ENCODE results near the gene DMXL1. TPM values are rescaled to one million over a fixed set of nuclear protein-coding genes. Genes with fewer than 3 reads are reported as not detected.
A peak's percentile ranks its signal among the peaks of the same experiment; 100 is the strongest.
"Not testable (repeated sequence)": the region's sequence is repeated elsewhere in the genome, so short reads cannot be mapped to it uniquely, and the experiment has no call there.

Gene DMXL1
- total and polyA plus RNA-seq, 4 experiments from 2014 or later, result 10.3 to 37.9 (median 23.5) TPM

DNA sequence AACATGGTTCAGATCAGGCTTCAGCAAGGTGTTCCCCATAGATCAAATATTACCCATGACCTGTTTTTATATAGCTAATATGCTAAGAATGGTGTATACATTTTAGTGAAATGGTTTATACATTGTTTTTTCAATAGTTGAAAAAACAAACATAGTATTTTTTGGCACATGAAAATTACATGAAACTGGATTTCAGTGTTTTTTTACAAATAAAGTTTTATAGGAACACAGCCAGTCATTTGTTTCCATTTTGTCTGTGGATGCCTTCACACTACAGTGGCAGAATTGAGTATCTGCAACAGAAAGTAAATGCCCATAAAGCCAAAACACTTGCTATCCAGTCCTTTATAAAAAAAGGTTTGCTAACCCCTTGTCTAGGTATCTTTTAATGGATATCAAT is 150.4 kb downstream of the DMXL1 start:
- no peaks in the 10 kb centered on the region for H3K9me3 Mint-ChIP-seq
- no peak overlapping the region for H3K4me3 Mint-ChIP-seq
- no peaks in the 10 kb centered on the region for H3K27me3 Mint-ChIP-seq
- H3K4me1 Mint-ChIP-seq, result peaks cover 0 to 1% (median 0%) of the 10 kb centered on the region in 4 donors
- no peak overlapping the region for H3K4me3 ChIP-seq (ENCODE audit: low read length in 2 of 2)
- H3K36me3 Mint-ChIP-seq, result peaks cover 26% of the 10 kb centered on the region in 2 donors
- H3K36me3 ChIP-seq (ENCODE audit: insufficient read depth, low read length), result no peaks in the 10 kb centered on the region
- no peaks in the 10 kb centered on the region for H3K9me3 ChIP-seq (ENCODE audit: control insufficient read depth in 1 of 2, low read length in 2 of 2)
- no peaks in the 10 kb centered on the region for H3K27me3 ChIP-seq (ENCODE audit: insufficient read depth, low read length)
- no peak for DNase-seq
- ChIA-PET POLR2A (ENCODE audit: partially characterized antibody) (interaction anchor here (0.6 kb wide), 1 partner anchor 352 kb away, joined by 4 read pairs; no protein-coding TSS in a partner anchor), CTCF (ENCODE audit: partially characterized antibody) (interaction anchor here (0.9 to 1.4 kb wide), 2 partner anchors 18 to 192 kb away, joined by 3 to 4 read pairs; no protein-coding TSS in a partner anchor)
- intact Hi-C loops (cut with micrococcal nuclease), result no loop called here
- no peak overlapping the region for H3K27ac Mint-ChIP-seq
- no peaks in the 10 kb centered on the region for H3K4me1 ChIP-seq (ENCODE audit: insufficient read depth, low read length)
- H3K27ac ChIP-seq (ENCODE audit: low read depth, low read length), result no peak overlapping the region

DNA sequence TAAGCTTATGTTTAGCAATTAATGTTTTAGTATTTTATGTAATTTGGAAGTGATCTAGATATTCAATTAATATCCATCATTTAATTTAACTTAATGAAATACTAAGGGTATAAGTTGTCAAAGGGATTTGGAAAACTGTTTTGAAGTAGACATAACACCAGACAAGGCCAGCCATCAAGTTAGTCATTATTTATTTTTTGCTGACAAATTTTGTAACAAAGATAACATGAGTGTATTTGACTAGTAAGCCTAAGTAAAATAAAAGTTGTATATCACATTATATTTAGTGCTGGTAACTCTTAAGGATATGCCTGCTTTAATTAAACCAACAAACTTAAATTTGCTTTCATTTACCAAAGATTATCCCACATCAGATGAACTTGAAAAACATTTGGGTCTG is 159.1 kb downstream of the DMXL1 start:
- Histone ChIP-seq H3K4me3 (ENCODE audit: low read length in 2 of 2) (no peak overlapping the region), H3K27me3 (ENCODE audit: insufficient read depth, low read length) (no peaks in the 10 kb centered on the region), H3K9me3 (ENCODE audit: control insufficient read depth in 1 of 2, low read length in 2 of 2) (no peaks in the 10 kb centered on the region), H3K36me3 (ENCODE audit: insufficient read depth, low read length) (no peaks in the 10 kb centered on the region), H3K27ac (ENCODE audit: low read depth, low read length) (no peak overlapping the region), H3K4me1 (ENCODE audit: insufficient read depth, low read length) (no peaks in the 10 kb centered on the region)
- Mint-ChIP-seq H3K27ac (no peak overlapping the region), H3K36me3 (peaks cover 11 to 34% of the 10 kb centered on the region in 2 donors), H3K27me3 (no peaks in the 10 kb centered on the region), H3K9me3 (no peaks in the 10 kb centered on the region), H3K4me3 (no peak overlapping the region), H3K4me1 (peaks cover 0 to 7% (median 0%) of the 10 kb centered on the region in 4 donors)
- intact Hi-C loops (cut with micrococcal nuclease), result no loop called here
- POLR2A ChIA-PET (ENCODE audit: partially characterized antibody), result no interaction called here
- DNase-seq, result no peak
- CTCF ChIA-PET (ENCODE audit: partially characterized antibody), result interaction anchor here (1.1 kb wide), 1 partner anchor 183 kb away, joined by 4 read pairs; no protein-coding TSS in a partner anchor

DNA sequence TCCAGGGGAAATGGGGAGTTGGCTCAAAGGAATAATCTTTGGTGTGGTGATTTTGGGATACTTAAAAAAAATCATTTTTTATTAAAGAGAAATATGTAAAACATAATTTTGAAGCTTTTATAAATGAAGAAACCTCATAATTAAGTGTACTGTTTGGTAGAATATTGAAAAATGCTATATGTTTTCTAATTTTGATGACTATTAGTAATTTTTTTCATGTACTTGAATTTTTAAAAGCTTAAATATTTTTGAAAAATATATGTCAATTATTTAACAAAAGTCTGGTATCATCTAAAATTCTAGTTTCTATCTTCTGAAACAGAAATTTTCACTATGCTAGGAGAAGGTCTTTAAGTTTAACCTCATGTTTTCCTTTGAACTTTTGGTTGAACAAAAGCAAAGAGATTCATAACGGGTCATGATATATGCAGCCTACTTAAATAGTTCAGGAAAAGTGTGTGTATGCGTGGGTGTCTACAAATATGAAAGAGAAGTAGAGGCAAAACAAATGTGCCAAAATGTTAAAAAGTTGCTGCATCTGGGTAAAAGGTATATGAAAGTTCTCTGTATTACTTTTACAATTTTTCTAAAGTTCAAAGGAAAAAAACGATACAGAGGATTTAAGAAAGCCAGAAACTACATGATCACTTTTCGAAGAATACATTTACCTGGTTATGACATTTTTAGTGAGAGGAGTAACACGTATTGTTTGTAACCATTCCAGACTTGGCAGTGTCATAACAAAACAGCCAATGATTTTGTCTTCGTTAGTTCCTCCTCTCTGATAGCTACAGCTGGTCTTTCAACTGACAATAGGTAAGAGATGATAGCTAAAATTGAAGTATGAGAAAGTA is 167.6 kb downstream of the DMXL1 start:
- ChIA-PET CTCF (ENCODE audit: partially characterized antibody) (interaction anchor here (1.0 to 1.6 kb wide), 8 partner anchors 17 to 251 kb away, joined by 3 to 5 read pairs (median 4); no protein-coding TSS in a partner anchor), POLR2A (ENCODE audit: partially characterized antibody) (interaction anchor here (1.1 kb wide), 1 partner anchor 102 kb away, joined by 3 read pairs; no protein-coding TSS in a partner anchor)
- no peak overlapping the region for H3K4me3 ChIP-seq (ENCODE audit: low read length in 2 of 2)
- DNase-seq, result peak in 1 of 5 donors; percentile 5
- H3K36me3 Mint-ChIP-seq, result peaks cover 19 to 25% of the 10 kb centered on the region in 2 donors
- intact Hi-C loops (cut with micrococcal nuclease), result no loop called here
- H3K9me3 ChIP-seq (ENCODE audit: control insufficient read depth in 1 of 2, low read length in 2 of 2), result no peaks in the 10 kb centered on the region
- no peaks in the 10 kb centered on the region for H3K4me1 ChIP-seq (ENCODE audit: insufficient read depth, low read length)
- no peaks in the 10 kb centered on the region for H3K27me3 Mint-ChIP-seq
- peaks cover 7 to 12% (median 10%) of the 10 kb centered on the region in 4 donors for H3K4me1 Mint-ChIP-seq
- H3K27ac ChIP-seq (ENCODE audit: low read depth, low read length), result no peak overlapping the region
- H3K27ac Mint-ChIP-seq, result peak overlapping the region in 5 of 7 donors; percentile 0 to 77 (median 34)
- no peaks in the 10 kb centered on the region for H3K9me3 Mint-ChIP-seq
- no peaks in the 10 kb centered on the region for H3K27me3 ChIP-seq (ENCODE audit: insufficient read depth, low read length)
- H3K36me3 ChIP-seq (ENCODE audit: insufficient read depth, low read length), result no peaks in the 10 kb centered on the region
- H3K4me3 Mint-ChIP-seq, result peak overlapping the region in 2 of 8 donors; percentile 1 to 61

DNA sequence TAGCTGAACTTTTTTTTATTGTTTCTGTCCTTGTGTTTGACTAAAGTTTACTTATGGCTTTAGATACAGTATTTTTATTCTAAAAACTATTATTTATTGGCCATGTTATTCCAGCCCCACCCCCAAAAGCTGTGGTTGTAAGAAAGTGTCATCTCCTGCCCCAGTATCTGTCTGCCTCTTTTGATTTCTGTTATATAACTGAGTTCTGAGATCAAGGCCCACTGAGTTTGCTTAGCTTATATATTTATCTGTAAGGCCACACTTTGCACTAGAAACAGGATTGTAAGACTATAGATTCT is 168.2 kb downstream of the DMXL1 start:
- Mint-ChIP-seq H3K9me3 (no peaks in the 10 kb centered on the region), H3K4me1 (peaks cover 7 to 12% (median 10%) of the 10 kb centered on the region in 4 donors), H3K4me3 (no peak overlapping the region), H3K27me3 (no peaks in the 10 kb centered on the region), H3K27ac (peak overlapping the region in 3 of 7 donors; percentile 34 to 77 (median 58)), H3K36me3 (peaks cover 23% of the 10 kb centered on the region in 2 donors)
- peak in 1 of 5 donors; percentile 4 for DNase-seq
- intact Hi-C loops (cut with micrococcal nuclease), result no loop called here
- H3K27ac ChIP-seq (ENCODE audit: low read depth, low read length), result no peak overlapping the region
- no peaks in the 10 kb centered on the region for H3K4me1 ChIP-seq (ENCODE audit: insufficient read depth, low read length)
- H3K27me3 ChIP-seq (ENCODE audit: insufficient read depth, low read length), result no peaks in the 10 kb centered on the region
- no peaks in the 10 kb centered on the region for H3K9me3 ChIP-seq (ENCODE audit: control insufficient read depth in 1 of 2, low read length in 2 of 2)
- peaks cover 4% of the 10 kb centered on the region for H3K36me3 ChIP-seq (ENCODE audit: insufficient read depth, low read length)
- no peak overlapping the region for H3K4me3 ChIP-seq (ENCODE audit: low read length in 2 of 2)
- POLR2A ChIA-PET (ENCODE audit: partially characterized antibody), result no interaction called here
- CTCF ChIA-PET (ENCODE audit: partially characterized antibody), result interaction anchor here (1.1 to 1.6 kb wide), 6 partner anchors 17 to 251 kb away, joined by 3 to 5 read pairs (median 4); no protein-coding TSS in a partner anchor

DNA sequence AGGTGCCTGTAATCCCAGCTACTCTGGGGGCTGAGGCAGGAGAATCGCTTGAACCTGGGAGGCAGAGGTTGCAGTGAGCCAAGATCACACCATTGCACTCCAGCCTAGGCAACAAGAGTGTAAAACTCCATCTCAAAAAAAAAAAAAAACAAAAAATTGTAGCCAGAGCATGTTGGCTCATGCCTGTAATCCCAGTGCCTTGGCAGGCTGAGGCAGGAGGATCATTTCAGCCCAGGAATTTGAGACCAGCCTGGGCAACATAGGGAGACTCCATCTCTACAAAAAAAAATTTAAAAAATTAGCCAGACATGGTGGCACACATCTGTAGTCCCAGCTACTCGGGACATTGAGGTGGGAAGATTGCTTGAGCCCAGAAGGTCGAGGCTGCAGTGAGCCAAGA is 168.9 kb downstream of the DMXL1 start:
- CTCF ChIA-PET (ENCODE audit: partially characterized antibody), result interaction anchor here (1.0 to 1.6 kb wide), 6 partner anchors 11 to 252 kb away, joined by 3 to 5 read pairs (median 4); no protein-coding TSS in a partner anchor
- H3K27me3 ChIP-seq (ENCODE audit: insufficient read depth, low read length); H3K4me3 Mint-ChIP-seq; H3K27ac ChIP-seq (ENCODE audit: low read depth, low read length); H3K9me3 ChIP-seq (ENCODE audit: control insufficient read depth in 1 of 2, low read length in 2 of 2); intact Hi-C loops (cut with micrococcal nuclease); H3K27ac Mint-ChIP-seq; H3K36me3 ChIP-seq (ENCODE audit: insufficient read depth, low read length); H3K9me3 Mint-ChIP-seq; H3K4me1 ChIP-seq (ENCODE audit: insufficient read depth, low read length); DNase-seq; POLR2A ChIA-PET (ENCODE audit: partially characterized antibody); H3K4me3 ChIP-seq (ENCODE audit: low read length in 2 of 2); H3K27me3 Mint-ChIP-seq: not testable (repeated sequence)
- Mint-ChIP-seq H3K4me1 (peaks cover 0 to 12% (median 10%) of the 10 kb centered on the region in 4 donors), H3K36me3 (peaks cover 16 to 18% of the 10 kb centered on the region in 2 donors)

DNA sequence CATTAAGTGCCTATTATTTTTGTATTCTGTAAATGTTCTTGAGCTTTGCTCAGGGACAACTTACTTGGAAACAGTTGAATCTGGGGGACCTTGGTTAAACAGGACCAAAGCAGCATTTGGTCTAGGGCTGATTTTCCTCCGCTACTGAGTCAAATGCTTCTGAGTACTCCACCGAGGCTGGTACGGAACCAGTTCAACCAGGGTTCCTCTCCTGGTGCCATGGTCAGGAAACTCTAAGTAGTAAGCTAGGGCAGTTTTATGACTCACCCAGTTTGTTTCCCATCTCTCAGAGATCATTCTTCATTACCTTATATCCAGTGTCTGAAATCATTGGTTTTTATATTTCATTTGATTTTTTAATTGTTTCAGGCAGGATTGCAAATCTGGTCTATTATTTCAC is 173.0 kb downstream of the DMXL1 start:
- ChIA-PET POLR2A (ENCODE audit: partially characterized antibody) (no interaction called here), CTCF (ENCODE audit: partially characterized antibody) (interaction anchor here (0.6 to 1.2 kb wide), 2 partner anchors 160 to 168 kb away, joined by 3 to 5 read pairs; no protein-coding TSS in a partner anchor)
- no peak for DNase-seq
- H3K36me3 Mint-ChIP-seq, result peaks cover 24 to 26% of the 10 kb centered on the region in 2 donors
- peaks cover 0 to 3% (median under 1%) of the 10 kb centered on the region in 4 donors for H3K4me1 Mint-ChIP-seq
- no peak overlapping the region for H3K4me3 Mint-ChIP-seq
- Histone ChIP-seq H3K36me3 (ENCODE audit: insufficient read depth, low read length) (peaks cover 4% of the 10 kb centered on the region), H3K9me3 (ENCODE audit: control insufficient read depth in 1 of 2, low read length in 2 of 2) (no peaks in the 10 kb centered on the region), H3K27ac (ENCODE audit: low read depth, low read length) (no peak overlapping the region), H3K27me3 (ENCODE audit: insufficient read depth, low read length) (no peaks in the 10 kb centered on the region), H3K4me1 (ENCODE audit: insufficient read depth, low read length) (no peaks in the 10 kb centered on the region), H3K4me3 (ENCODE audit: low read length in 2 of 2) (no peak overlapping the region)
- H3K9me3 Mint-ChIP-seq, result no peaks in the 10 kb centered on the region
- H3K27me3 Mint-ChIP-seq, result no peaks in the 10 kb centered on the region
- intact Hi-C loops (cut with micrococcal nuclease), result no loop called here
- H3K27ac Mint-ChIP-seq, result peak overlapping the region in 2 of 7 donors; percentile 18 to 41
